Breast epithelium (tissue), 3 donors: ENCODE results near the gene SHISA7.

Source experiments
- CTCF ChIP-seq, 3 donors: fragments of 450-650 bp; IDR thresholded peaks; one replicate each; pipeline ENCODE4 v1.5.1; 2016 to 2017; ENCODE audit warnings: antibody characterized with exemption in 3 of 3, mild to moderate bottlenecking in 3 of 3, moderate library complexity in 3 of 3
- POLR2A ChIP-seq: fragments of 450-650 bp; IDR thresholded peaks from one replicate; pipeline ENCODE4 v1.6.1; 2016; ENCODE audit warnings: antibody characterized with exemption, mild to moderate bottlenecking, moderate library complexity

- no peak for TF ChIP-seq CTCF (IDR thresholded peaks at IDR 0.05)
- TF ChIP-seq POLR2A: no peak
Measured at GRCh38 chr19:55472463-55472862, 29.4 kb upstream of the SHISA7 start.
